HL-60 (cell line): Measurements from ENCODE around the gene MATN3.

Experiments
- DNase-seq, 2 experiments: peaks; one replicate each; pipeline ENCODE4 v3.0.0-alpha.2; 2010 to 2020; ENCODE audit warnings: low read depth in 1 of 2, low spot score in 1 of 2
- H3K27ac ChIP-seq: fragments of 250-450 bp; sonication (Bioruptor Pico); replicated peaks from 2 replicates; pipeline ENCODE4 v1.5.1; 2020; ENCODE audit warnings: mild to moderate bottlenecking, moderate library complexity
- H3K27me3 ChIP-seq: fragments of 250-450 bp; sonication (Bioruptor Pico); 2 replicates; pipeline ENCODE4 v1.5.1; 2021; ENCODE audit warnings: mild to moderate bottlenecking, moderate library complexity; ENCODE audit not compliant: insufficient read depth, poor library complexity, severe bottlenecking
- H3K4me3 ChIP-seq: replicated peaks from 2 replicates; pipeline ENCODE4 v1.5.1; 2011; ENCODE audit warnings: mild to moderate bottlenecking, control low read depth, low read length; ENCODE audit not compliant: insufficient read depth
- GABPA ChIP-seq: IDR thresholded peaks from 2 replicates; pipeline ENCODE4 v1.6.1; 2012; ENCODE audit warnings: low read depth
- POLR2AphosphoS5 ChIP-seq: IDR thresholded peaks from 2 replicates; pipeline ENCODE4 v1.6.1; 2012; ENCODE audit warnings: low read depth
- REST ChIP-seq: IDR thresholded peaks from 2 replicates; pipeline ENCODE4 v1.6.1; 2012; ENCODE audit warnings: low read depth; ENCODE audit not compliant: insufficient replicate concordance
- SPI1 ChIP-seq: IDR thresholded peaks from 2 replicates; pipeline ENCODE4 v1.6.1; 2012; ENCODE audit warnings: low read depth, mild to moderate bottlenecking, borderline replicate concordance
- TF ChIP-seq, protein P1 (sequence below): IDR thresholded peaks from one replicate; pipeline ENCODE4 v1.5.1; 2011; ENCODE audit warnings: low read length, control low read depth, inconsistent platforms; ENCODE audit not compliant: insufficient read depth

MATN3 gene

DNA sequence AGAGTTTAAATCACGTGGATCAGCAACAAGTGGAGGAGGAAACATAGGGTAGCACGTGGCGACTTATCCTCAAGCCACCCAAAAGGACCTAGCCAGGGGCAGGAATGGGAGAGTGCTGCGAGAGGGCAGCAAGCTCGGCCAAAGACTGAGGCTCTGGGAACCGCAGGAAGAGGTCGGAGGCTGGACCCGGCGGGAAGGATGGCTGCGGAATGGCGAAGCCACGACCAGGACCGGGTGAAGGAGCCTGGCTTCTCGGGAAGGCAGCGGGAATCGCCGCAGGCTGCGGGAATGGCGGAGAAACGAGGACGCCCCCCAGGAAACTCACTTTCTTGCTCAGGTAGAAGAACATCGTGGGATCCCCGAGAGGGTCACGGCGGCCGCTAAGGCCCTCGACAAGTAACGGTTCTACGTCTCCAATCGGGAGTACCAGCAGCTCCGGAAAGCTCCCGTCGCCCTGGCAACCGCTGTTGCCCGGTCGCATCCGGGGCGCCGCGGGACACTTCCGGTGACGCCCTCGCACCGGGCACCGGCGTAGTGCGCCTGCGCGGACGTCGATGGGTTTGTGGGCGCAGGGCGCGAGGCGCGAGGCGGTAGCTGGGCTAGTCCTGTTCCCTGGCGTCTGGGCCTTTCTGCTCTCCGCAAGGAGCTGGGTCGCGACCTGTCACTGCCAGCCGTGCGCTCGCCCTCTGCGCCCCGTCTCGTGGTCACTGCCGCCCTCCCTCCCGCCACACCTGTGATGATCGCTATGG lies 22.6 kb downstream of the MATN3 start, which contains the start of gene WDR35:
Gene WDR35 (minus strand): TSS at position 439 of the 749 bp plus-strand sequence. CDS start 90 bp downstream, at position 349.
- H3K27ac ChIP-seq, result peak within 1 kb of the TSS; percentile 59
- DNase-seq, result peak; percentile 82 to 87

DNA sequence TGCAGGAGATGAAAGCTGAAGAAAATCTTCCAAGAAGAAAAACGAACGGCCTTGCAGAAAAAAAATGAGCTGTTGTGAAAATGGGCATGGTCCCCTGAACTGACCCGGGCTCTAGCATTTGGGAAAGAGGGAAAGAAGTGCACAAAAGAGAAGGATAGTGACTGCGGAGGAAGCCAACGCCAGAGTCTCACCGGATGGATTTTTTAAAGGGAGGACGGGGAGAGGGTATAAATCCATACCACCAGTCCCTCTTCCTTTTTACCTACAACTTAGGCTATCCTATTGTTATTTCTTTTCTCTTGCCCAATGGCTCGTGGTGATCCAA lies 23.2 kb downstream of the MATN3 start:
- peaks cover 6% of the 10 kb centered on the region for H3K27me3 ChIP-seq
- H3K27ac ChIP-seq, result peak overlapping the region; percentile 59
- 0 out of 2 replicates have a peak, but pooled peaks have one; percentile 1 for TF ChIP-seq SPI1
- TF ChIP-seq, protein P1, sequence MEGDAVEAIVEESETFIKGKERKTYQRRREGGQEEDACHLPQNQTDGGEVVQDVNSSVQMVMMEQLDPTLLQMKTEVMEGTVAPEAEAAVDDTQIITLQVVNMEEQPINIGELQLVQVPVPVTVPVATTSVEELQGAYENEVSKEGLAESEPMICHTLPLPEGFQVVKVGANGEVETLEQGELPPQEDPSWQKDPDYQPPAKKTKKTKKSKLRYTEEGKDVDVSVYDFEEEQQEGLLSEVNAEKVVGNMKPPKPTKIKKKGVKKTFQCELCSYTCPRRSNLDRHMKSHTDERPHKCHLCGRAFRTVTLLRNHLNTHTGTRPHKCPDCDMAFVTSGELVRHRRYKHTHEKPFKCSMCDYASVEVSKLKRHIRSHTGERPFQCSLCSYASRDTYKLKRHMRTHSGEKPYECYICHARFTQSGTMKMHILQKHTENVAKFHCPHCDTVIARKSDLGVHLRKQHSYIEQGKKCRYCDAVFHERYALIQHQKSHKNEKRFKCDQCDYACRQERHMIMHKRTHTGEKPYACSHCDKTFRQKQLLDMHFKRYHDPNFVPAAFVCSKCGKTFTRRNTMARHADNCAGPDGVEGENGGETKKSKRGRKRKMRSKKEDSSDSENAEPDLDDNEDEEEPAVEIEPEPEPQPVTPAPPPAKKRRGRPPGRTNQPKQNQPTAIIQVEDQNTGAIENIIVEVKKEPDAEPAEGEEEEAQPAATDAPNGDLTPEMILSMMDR, result no peak
- peak overlapping the region; percentile 99 for H3K4me3 ChIP-seq
- no peak for DNase-seq

More for the DNA sequence above, 22.6 kb downstream of the MATN3 start, which contains the start of gene WDR35:
- Histone ChIP-seq H3K4me3 (peak within 1 kb of the TSS; percentile 99), H3K27me3 (peaks cover 7% of the 10 kb centered on the region)
- TF ChIP-seq, protein P1, result no peak
- TF ChIP-seq SPI1 (no peak), POLR2AphosphoS5 (peak; percentile 71), GABPA (peak; percentile 81), REST (peak; percentile 61)

DNA sequence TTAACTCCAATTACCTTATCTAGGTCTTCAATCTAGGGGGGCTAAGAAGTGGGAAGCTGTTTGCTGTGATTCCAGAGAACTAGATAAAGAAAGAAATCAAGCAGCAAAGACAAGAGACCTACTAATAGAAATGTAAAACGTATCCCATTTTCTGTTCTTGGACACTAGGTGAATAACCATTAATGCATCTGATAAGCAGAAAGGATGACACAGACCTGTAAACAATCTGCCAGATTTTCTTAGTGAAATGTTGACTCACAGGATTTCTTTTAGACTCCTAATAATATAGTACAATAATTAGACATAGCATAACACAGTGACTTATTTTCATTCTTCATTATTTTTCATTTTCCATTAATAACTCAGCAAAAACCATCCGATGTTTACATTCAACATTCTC lies 23.9 kb downstream of the MATN3 start:
- Histone ChIP-seq H3K27ac (no peak overlapping the region), H3K27me3 (peaks cover 5% of the 10 kb centered on the region), H3K4me3 (no peak overlapping the region)
- no peak for DNase-seq
- TF ChIP-seq REST, result no peak
- TF ChIP-seq GABPA, result no peak
- TF ChIP-seq, protein P1, result no peak
- TF ChIP-seq SPI1, result no peak
- TF ChIP-seq POLR2AphosphoS5, result no peak

DNA sequence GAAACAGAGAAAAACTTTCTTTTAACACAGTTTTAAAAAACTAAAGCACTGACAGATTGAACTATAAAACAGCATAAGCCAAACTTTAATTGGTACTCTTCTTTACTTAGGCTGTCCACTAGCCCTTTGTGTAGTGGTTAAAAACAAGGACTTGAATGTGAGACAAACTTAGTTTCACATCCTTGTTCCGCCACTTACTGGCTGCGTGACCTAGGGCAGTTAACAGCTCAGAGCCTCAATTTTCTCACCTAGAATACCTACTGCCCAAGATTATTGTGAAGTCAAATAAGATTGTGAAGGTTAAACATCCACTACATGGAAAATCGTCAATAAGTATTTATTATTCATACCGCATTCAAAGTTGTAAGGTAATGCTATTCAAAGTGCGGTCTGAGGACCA lies 24.5 kb downstream of the MATN3 start:
- no peak for DNase-seq
- no peak overlapping the region for H3K27ac ChIP-seq

More for the DNA sequence above, 24.5 kb downstream of the MATN3 start:
- Histone ChIP-seq H3K4me3 (no peak overlapping the region), H3K27me3 (peaks cover 5% of the 10 kb centered on the region)
- TF ChIP-seq GABPA (no peak), POLR2AphosphoS5 (no peak), SPI1 (no peak), REST (no peak)
- TF ChIP-seq, protein P1, result no peak
